LoVo (cell line): ENCODE measurements around the gene RAG1.

Source experiments
- DNase-seq: peaks from one replicate; pipeline ENCODE4 v3.0.0-alpha.2; 2016; ENCODE audit warnings: low spot score

RAG1 gene

DNA sequence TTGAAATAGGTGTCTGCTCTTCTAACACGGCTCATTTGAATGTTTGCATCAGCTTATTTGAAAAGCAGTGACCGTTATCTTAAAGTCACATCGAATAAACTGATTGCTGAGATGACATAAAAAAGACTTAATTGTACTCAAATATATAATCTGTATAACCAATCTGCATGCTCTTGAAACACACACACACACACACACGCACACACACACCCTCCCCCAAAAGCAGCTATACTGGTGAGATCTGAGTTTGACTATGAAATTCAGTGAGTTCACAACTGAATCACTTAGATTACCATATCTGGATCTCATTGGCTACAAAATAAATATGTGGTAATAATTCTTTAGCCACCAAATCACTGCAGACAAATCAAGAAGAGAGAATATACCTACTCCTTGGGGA lies 22.7 kb downstream of the RAG1 start:
- DNase-seq: no peak

DNA sequence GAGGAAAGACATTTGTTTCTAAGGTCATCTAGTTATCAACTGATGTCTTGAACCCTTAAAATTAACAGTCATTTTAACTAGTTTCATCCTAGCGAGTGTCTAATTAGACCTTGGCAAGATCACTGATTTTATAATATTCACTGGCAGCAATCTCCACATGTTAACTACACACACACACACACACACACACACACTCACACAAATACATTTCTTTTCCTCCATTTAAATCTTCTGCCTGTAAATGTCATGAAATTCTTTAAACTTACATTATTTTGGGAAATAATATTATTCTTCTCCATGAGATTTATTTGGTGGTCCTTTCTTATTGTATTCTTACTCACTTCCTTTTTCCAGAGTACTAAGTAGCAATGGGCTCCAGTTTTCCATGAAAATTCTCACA lies 23.6 kb downstream of the RAG1 start:
- no peak for DNase-seq

DNA sequence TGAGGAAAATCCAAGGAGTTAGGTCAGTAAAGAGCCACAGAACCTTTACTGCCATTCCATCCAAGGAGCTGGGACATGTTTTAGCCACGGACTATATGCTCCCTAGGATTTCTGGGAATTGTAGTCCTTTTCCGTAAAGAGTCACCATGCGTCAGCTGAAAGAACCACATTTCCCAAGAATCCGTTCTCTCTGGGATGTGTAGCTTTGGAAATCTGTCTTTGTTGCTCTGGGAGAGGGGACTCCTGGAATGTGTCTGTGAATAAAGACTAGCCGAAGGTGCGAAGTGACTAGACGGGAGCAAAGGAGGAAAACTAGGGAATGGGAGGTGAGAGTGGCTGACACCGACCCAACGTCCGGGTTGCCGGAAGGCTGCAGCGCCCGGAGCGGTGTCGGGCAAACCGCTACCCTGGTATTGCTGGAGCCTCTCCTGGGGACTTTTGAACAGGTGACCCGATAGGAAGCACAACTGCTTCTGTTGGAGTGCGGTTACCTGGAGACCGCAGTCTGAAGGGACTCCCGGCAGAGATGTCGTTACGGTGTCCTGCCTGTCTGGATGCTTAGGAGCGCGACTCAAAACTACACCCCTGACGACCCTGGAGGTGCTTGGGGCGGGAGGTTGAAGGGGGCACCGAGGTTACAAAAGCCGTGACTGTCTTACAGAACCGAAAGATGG lies 26.6 kb downstream of the RAG1 start, which contains the start of gene IFTAP:
Gene IFTAP, plus strand, starts transcription at position 187 of the 674 bp plus-strand sequence. CDS start 15,602 bp downstream, outside the sequence.
- peak; percentile 89 for DNase-seq

DNA sequence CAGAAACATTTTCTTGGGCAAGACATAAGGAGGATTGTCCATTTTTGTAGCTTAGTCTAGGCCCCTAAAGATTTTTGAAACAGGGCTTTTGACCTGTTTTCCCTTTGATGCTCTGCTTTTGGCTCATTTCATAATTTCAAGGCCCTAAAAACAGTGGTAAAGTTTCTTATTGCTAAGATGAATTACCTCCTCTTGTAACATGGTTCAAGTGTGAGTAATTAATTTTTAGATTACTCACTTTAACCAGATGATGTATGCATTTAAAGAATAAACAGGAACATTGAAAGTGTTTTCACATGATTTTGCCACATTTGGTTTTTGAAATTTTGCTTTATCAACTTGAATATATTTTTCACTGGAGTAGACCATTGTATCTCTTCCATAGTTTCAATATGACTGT lies 29.1 kb downstream of the RAG1 start:
- DNase-seq: no peak

DNA sequence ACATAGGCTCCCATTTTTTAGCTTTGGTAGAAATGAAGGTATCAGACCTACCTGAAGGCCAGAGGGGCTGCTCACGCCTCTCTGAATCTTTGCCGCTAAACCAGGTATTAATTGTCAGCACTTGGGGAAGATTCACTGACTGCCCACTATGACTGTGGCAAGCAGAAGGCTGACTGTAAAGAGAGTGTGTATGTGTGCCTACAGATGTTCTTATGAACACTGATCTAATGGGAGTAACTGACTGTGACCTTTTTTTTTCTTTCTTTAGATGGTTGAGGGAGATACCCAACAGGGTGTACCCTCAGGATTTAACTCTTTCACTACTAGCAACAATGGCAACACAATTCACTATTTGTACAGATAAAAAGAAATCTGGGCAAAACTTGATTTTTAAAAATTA lies 30.2 kb downstream of the RAG1 start, which contains the start of gene RAG2:
Gene RAG2, minus strand, starts transcription at position 186 of the 400 bp plus-strand sequence. CDS start 4,068 bp downstream, outside the sequence.
- no peak for DNase-seq

DNA sequence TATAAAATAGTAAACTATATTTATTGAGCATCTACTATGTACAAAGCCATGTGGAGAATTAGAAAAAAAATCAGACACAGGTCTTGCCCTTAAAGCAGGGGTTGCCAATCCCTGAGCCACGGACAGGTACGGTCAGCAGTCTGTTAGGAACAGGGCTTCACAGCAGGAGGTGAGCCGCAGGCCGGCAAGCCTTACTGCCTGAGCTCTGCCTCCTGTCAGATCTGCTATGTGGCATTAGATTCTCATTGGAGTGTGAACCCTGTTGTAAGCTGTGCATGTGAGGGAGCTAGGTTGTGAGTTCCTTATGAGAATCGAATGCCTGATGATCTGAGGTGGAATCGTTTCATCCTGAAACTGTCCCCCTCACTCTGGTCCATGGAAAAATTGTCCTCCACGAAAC lies 32.4 kb downstream of the RAG1 start:
- DNase-seq: no peak

DNA sequence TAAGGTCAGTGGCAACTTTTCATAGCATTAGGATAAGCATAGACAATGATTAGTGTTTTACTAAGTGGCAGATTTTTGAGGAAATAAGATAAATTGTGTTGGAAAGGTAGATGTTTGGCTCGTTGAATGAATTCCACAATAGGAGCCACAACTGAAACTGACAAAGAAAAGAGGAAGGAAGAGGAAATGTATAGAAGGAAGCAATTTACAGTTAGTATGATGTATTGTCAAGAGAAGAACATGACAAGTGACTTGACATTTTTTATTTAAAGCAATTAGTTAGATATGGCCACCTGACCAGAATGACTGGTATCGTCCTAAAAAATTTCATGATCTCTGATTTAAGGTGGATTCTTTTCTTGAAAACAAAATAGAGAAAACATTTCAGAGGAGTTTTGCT lies 33.3 kb downstream of the RAG1 start:
- no peak for DNase-seq

DNA sequence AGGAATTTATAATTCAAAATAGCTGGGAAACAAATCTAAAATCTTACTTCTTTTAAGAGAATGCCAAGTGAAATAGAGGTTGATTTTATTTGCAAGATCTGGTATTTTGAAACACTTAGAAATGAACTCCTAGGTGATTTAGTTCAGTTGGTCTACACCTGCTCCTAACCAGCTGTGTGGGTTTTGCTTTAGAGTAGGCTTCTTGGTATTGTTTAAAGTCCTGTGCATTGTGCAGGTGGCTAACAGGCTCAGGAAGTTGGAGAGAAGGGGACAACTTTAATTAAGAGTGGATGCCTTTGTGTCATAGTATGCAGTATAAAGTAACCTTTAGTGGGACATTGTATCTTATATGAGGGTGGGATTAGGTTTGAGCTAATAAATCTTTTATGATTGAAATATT lies 34.3 kb downstream of the RAG1 start:
- no peak for DNase-seq

DNA sequence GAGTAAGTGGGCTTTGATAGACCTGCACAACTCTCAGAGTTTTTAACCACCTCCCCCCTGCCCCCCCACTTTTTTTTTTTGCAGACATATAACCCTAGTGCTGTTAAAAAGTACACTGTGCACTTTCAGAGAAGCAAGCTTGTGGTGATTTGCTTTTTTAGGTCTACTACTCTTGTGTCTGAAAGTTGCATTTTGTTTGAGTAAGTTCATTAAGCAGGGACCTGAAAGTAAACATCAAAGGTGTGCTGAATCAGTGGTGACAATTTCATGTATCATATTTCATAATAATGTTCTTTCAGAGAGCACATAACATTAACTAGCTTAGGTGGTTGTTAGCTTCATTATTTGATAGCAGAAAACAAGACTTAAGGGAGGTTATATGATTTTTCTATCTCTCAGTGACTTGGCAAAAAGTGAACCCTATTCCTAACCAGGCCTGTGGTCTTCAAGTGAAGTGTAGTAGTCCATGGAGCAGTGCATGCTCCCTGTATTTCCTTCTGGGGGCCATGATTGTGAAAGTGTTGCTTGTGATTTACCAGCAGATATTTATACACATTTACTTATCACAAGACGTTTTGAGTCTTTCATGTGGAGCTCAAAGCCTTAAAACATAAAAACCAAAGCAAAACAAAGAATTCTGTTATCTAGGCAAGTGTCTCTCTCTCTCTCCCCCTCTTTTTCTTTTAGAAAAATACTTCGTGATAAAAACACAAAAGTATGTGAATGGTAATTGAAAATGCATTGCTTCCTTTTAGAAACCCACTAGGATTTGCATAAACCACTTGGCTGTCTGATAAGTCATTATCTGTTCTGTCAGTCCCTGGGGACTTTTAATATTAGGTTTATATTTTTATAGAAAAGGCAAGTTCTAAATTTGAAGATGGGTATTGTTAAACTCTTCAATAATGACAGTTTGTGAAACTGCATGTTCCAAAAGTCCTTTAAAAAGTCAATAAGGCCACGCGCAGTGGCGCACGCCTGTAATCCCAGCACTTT lies 37.7 kb downstream of the RAG1 start:
- no peak for DNase-seq

DNA sequence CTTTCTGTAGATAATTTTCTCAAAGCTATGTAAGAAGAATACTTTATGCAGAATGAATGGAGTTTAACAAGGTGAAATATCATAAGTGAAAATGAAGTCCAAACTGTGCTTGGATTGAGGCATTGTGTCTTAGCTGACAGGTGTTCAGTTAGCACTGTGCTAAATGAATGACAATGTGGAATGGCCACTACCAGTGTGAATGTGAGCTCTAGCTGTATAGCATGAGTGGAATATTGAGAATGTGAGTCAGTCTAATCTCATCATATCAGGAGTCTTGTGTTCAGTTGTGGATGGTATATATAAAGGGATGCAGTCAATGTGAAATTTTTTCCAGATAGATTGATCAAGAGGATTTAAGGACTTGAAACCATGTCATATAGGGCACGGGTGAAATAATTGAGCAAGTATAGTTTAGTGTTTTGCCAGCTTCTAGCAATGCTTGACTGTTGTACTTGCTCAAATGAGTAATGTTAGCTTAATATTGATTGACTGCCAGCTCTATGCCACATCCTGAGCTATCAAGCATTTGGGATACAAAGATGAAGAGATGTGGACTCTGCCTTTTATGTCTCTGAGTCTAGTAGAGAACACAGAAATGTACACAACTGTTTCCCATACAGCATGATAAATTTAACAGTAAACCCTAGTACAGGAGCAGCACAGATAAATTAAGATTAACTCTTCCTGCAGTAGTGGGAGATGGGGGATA lies 40.8 kb downstream of the RAG1 start:
- no peak for DNase-seq

DNA sequence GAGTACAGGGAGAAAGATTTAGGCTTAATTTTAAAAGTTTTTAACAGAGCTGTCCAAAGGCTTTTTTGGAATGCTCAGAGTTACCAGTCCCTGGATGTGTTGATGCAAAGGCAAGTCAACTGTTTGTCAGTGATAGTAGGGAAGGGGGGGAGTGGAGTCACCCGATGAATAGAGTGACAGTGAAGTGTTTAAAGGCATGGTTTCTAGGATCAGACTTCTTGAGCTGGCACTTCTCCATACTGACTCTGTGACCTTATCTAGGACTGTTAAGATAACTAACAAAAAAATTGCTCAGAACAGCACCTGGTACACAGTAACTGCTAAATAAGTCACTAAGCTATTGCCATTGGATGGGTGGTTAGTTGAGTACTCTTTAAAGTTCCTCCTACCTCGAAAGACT lies 41.6 kb downstream of the RAG1 start:
- DNase-seq: no peak

DNA sequence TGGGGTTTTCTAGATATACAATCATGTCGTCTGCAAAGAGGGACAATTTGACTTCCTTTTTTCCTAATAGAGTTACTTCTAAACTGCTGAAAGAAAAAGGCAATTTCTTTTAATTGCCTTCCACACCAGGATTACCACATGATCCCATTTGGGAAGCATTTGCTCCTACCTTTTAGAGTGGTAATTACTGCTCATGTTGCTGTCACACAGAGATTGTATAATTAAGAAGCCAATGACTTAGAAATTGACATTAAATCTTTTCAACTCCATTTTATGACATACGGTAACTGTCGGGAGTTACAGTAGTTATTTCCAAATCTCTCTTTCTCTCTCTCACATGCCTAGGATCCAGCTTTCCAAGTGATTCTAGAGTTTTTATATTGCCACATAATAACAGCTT lies 48.0 kb downstream of the RAG1 start:
- no peak for DNase-seq

DNA sequence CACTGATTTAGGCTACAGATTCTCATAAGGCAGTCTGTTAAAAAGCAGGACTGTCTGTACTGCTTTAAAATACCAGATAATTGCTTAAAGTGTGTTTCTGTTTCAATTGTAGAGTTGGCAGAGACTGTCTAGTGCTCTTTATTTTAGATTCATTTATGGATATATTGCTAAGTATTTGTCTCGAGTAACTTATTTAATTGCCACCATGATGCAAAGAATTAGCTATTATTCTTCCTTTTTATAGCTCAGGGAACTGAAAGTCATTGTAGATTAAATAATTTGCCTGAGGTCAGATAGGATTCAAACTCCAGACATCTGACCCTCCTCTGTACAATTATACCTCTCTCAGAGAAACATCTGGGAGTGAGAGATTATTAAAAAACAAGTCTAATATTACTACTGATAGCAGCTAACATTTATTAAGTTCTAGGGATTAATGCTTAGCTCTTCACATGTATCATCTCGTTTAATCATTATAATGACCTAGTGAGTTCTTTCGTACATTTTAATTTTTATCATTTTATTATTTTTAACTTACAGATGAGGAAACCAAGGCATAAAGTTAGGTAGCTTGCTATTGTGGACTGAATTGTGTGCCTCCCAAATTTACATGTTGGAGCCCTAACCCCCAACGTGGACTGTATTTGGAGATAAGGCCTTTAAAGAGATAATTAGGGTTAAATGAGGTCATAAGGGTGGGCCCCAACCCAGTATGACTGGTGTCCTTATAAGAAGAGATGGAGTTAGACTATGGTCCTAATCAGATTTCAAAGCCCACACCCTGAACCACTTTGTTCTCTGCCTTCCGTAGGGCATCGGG lies 49.9 kb downstream of the RAG1 start:
- no peak for DNase-seq

DNA sequence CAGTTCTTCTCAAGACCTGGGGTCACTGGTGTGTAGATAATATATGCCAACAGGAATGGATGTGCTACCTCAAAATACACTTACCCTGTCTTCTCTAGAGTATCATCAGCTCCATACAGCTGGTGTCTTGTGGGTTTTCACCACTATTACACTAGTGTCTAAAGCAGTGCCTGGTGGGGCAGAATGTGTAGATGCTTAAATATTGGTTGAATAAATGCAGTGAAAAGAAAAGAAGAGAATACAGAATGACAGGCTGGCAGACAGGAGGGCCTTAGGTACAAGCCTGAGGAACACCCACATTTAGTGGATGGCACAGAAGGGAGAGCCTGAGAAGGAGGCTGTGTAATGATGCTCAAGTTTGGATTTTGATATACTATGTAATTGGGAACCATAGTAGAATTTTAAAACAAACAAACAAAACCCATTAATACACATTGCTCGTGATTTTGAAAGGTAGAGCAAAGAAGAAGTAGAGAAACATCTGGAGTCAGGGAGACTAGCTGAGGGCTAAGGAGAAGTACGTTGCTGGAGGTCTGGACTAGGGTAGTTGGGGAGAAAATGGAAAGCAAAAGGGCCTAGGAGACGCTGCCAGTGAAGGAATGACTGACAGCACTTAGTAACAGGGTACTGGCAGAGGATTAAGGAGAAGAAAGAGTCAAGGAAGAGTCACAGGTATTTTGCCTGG lies 50.7 kb downstream of the RAG1 start:
- DNase-seq: no peak

DNA sequence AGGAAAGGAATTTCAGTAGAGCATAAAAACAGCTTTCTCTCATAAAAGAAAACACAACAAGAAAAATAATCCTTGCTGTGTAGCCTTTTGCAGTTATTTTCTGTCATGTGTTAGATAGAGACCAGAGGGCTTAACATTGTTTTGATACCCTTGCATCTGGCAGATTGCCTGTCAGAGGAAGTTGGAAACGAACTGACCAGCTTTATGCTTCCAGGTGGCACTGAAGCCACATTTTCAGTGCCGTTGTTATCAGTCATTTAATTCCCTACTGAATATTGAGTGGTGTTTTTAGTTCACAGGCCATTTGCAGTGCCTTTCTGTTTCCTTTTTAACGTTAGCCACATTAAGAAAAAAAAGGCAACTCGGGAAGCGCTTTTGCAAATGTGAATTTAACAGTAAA lies 51.7 kb downstream of the RAG1 start:
- DNase-seq: no peak

DNA sequence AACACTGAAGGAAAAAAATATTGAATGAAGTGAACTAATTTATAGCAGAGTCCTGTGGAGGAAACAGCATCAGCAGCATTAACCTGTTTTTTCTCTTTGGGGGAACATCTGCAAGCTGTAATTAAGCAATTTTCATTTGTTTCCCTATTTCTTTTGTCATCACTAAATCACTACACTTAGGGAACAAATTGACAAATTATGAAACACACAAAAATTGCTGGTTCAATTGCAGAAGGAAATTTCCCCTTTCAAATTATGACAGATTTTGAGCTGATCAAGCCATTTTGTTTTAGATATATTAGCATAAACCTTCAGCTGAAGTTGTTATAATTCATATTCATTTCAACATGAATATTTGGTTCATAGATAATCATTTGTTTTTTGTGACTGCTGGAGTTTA lies 52.4 kb downstream of the RAG1 start:
- no peak for DNase-seq

DNA sequence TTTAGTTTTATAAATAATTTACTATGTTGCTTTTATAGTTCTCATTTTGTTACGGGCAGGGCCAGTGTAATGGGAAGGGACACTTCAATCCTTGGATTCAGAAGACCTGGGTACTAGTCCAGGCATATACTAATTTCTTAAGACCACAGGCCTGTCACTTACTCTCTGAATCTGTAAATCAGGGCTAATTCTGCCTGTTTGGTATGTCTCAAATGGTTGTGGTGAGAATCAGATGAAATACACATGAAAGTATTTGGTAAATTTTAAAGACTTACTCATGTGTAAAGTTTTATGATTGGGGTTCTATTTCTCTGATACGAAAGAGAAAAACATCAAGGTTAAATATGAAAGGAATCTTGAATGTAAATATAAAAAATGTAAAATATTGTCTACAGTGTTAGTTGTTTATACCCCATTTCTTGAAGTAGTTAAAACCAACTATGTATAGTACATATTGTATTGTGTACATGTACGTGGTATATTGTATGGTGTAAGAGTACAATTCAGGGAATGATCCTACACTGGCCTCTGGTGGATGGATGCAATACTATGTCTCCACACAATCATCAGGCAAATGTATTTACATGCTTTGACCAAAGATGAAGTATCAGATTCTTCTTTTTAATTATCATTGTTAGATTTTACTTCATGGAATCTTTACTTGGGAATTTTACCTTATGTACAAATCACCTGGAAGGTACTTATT lies 54.8 kb downstream of the RAG1 start:
- peak; percentile 47 for DNase-seq

DNA sequence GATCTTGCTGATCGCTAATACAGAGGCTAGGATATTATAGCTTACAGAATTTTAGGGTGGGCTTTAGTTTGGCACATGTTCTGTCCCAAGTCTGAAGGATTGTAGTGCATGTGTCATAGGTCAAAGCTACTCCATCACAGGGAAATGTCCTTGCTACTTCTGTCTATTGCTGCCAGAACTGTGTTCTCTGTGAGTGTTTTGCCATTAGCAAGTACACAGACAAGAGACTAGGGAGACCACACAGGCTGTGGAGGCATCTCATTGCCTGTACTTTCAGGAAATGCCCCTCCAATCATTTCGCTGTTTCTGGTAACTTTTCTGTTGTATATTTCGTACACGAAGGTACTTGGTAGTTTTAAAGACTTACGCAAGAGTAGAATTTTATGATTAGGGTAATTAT lies 55.7 kb downstream of the RAG1 start:
- no peak for DNase-seq

DNA sequence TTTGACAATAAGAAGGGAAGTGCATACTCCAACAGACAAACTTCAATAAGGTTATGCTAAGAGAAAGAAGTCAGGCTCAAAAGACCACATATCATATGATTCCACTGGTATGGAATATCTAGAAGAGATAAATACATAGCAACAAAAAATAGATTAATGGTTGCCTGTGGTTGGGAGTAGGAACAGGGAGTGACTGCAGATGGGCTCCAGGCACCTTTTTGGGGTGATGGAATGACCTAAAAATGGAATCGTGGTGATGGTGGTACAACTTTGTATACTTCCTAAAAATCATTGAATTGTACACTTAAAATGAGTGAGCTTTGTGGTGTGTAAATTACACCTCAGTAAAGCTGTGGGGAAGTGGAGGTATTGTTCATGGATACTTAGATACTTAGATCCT lies 59.2 kb downstream of the RAG1 start:
- DNase-seq: no peak

DNA sequence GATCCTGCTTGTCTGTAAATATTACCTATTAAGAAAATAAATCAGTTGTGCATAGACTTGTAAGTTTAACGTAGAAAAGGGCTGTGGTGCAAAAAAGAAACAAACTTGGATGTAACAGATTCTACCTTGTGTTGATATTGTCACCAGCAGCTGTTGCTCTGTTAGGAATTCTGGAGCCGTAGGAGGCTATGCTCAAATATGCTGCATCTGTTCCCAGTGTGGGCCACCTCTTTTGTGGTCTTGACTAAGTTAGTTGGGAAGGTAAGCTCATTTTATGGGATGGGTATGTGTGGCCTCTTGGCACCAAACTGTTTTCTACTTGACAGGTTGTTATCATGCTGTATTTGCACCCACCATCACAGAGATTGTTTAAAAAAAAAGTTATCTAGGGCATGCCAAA lies 59.7 kb downstream of the RAG1 start:
- no peak for DNase-seq
